GM19324 (cell line): ENCODE results near the gene SERPINB13.
"Not testable (repeated sequence)": the region's sequence is repeated elsewhere in the genome, so short reads cannot be mapped to it uniquely, and the experiment has no call there.

Experiments
- ATAC-seq: cut with Tn5 transposase; IDR thresholded peaks from one replicate; pipeline ENCODE4 v1.9.1; 2021; ENCODE audit warnings: mild to moderate bottlenecking, moderate library complexity; ENCODE audit not compliant: unreplicated experiment, low FRiP score

SERPINB13 gene

GRCh38 chr18:63588909-63589308, 1.8 kb downstream of the SERPINB13 start:
- no peak for ATAC-seq

- no peak for ATAC-seq
Observed at GRCh38 chr18:63590373-63590772, 3.2 kb downstream of the SERPINB13 start.

- no peak for ATAC-seq
Observed at GRCh38 chr18:63590966-63591695, 4.0 kb downstream of the SERPINB13 start.

GRCh38 chr18:63591725-63592124, 4.6 kb downstream of the SERPINB13 start:
- no peak for ATAC-seq

GRCh38 chr18:63592471-63592870, 5.3 kb downstream of the SERPINB13 start:
- no peak for ATAC-seq

GRCh38 chr18:63596964-63597363, 9.8 kb downstream of the SERPINB13 start:
- no peak for ATAC-seq

GRCh38 chr18:63603355-63603754, 16.2 kb downstream of the SERPINB13 start:
- no peak for ATAC-seq

- ATAC-seq: peak; percentile 82
Observed at GRCh38 chr18:63603772-63604171, 16.6 kb downstream of the SERPINB13 start.

GRCh38 chr18:63604791-63605567, 17.8 kb downstream of the SERPINB13 start:
- ATAC-seq: no peak

- ATAC-seq: no peak
Observed at GRCh38 chr18:63606526-63606925, 19.4 kb downstream of the SERPINB13 start.

GRCh38 chr18:63613420-63613819, 26.3 kb downstream of the SERPINB13 start:
- no peak for ATAC-seq

- no peak for ATAC-seq
Observed at GRCh38 chr18:63617049-63617914, 30.1 kb downstream of the SERPINB13 start.

- no peak for ATAC-seq
Observed at GRCh38 chr18:63617915-63618234, 30.7 kb downstream of the SERPINB13 start.

GRCh38 chr18:63619661-63620060, 32.5 kb downstream of the SERPINB13 start:
- no peak for ATAC-seq

- no peak for ATAC-seq
Observed at GRCh38 chr18:63624863-63625262, 37.7 kb downstream of the SERPINB13 start.

GRCh38 chr18:63626431-63626830, 39.3 kb downstream of the SERPINB13 start:
- ATAC-seq: no peak

- no peak for ATAC-seq
Observed at GRCh38 chr18:63627819-63628218, 40.7 kb downstream of the SERPINB13 start.

- no peak for ATAC-seq
Observed at GRCh38 chr18:63637703-63638102, 50.6 kb downstream of the SERPINB13 start.

- ATAC-seq: not testable (repeated sequence)
Observed at GRCh38 chr18:63641157-63641680, 54.1 kb downstream of the SERPINB13 start.

GRCh38 chr18:63642668-63643356, 55.7 kb downstream of the SERPINB13 start:
- ATAC-seq: not testable (repeated sequence)
